Measurements from ENCODE around the gene CELSR1.

DNA sequence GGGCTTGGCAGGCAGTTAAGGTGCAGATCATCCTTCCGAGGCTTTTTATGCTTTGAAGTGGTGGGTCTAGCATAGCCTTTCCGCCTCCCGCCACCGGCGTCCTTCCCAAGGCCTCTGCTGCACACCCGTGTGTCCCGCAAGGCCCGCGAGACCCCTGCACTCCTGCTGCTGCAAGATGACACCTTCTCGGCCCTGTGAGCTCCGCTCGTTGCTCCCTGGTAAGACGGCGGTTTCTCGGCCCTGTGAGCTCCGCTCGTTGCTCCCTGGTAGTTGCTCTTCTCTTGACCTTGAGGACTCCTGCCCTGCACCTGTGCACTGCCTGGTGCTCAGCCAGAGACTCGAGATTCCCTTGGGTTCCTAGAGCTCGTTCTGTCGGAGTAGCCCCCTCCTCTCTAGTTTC is 219.8 kb downstream of the CELSR1 start:
- TF ChIP-seq, protein P1, sequence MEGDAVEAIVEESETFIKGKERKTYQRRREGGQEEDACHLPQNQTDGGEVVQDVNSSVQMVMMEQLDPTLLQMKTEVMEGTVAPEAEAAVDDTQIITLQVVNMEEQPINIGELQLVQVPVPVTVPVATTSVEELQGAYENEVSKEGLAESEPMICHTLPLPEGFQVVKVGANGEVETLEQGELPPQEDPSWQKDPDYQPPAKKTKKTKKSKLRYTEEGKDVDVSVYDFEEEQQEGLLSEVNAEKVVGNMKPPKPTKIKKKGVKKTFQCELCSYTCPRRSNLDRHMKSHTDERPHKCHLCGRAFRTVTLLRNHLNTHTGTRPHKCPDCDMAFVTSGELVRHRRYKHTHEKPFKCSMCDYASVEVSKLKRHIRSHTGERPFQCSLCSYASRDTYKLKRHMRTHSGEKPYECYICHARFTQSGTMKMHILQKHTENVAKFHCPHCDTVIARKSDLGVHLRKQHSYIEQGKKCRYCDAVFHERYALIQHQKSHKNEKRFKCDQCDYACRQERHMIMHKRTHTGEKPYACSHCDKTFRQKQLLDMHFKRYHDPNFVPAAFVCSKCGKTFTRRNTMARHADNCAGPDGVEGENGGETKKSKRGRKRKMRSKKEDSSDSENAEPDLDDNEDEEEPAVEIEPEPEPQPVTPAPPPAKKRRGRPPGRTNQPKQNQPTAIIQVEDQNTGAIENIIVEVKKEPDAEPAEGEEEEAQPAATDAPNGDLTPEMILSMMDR (IDR thresholded peaks at IDR 0.05; ENCODE audit: insufficient read depth, low read depth, low read length): no peak
- TF ChIP-seq EZH2 (IDR thresholded peaks at IDR 0.05; ENCODE audit: insufficient read depth, low read length): no peak
